HG03025 (cell line): ENCODE results near the gene VDR.

Experiments used
- ATAC-seq: cut with Tn5 transposase; IDR thresholded peaks from one replicate; pipeline ENCODE4 v1.9.1; 2021; ENCODE audit warnings: mild to moderate bottlenecking, moderate library complexity; ENCODE audit not compliant: unreplicated experiment, low FRiP score

The VDR gene

DNA sequence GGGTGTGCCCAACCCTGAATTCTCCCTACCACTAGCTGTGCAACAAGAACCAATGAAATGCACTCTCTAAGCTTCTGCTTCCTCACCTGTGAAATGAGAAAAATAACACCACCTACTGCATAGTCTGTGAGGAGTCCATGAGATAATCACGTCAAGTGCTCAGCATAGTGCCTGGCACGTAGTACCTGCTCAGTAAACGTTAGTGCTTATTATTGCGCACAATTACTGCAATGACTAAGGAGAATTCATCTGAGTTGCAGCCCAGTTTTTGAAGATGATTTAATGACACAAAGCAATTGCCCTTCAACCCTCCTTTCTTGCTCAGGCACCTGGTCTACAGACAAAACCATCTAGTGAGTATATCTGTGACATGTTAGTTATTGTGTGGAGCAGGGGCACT is 8.8 kb downstream of the VDR start:
- no peak for ATAC-seq

DNA sequence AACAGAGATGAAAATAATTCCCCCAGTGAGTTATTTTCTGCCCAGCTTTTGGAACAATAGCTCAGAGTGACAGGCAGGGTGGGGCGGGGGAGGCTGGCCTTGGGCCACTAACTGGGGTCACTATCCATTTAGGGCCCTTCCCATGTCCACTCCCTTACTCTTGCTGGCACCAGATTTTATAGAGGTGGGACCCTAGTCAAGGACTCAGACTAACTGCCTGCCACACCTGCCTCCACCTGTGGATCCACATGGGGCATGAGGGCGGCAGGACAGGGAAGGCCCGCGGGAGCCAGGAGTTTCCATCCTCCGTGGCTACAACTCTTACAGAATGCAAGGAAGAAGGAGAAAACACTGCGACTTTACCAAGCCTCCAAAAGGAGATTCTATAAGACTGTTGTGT is 10.1 kb downstream of the VDR start:
- no peak for ATAC-seq

DNA sequence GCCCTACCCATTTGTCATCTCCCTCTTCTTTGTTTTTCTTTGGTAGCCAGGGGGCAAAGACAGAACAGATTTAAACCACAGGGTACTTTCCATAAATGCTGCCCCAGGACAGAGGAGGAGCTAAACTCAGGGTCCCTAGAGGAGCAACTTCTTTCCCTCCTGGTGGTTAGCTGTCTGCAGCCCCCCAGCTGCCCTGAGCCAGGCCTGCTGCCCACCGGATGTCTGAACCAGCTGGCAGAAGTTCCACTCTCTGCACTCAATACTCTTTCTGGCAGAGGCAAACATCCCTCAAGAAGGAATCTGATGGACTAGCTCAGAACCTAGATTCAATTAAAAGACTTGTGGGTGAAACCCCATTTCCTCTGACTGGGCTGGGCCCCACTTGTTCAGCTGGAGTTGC is 10.7 kb downstream of the VDR start:
- ATAC-seq: no peak

DNA sequence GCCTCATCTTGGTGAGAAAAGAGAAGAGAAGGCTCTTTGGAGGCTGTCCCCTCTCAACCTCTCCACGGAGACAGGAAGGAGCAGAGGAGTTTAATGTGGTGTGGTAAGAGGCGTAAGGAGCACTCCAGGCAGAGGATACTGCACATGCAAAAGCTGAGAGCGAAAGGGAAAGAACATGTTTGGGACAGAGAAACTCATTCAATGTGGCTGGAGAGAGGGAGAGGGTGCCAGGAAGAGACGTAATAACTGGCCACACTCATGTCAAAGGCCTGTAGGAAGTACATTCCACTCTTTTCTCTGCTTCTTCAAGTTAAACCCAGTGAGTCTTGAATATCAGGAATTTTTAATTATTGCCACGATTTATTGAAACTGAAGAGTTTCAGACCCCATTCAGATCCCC is 12.0 kb downstream of the VDR start:
- no peak for ATAC-seq

DNA sequence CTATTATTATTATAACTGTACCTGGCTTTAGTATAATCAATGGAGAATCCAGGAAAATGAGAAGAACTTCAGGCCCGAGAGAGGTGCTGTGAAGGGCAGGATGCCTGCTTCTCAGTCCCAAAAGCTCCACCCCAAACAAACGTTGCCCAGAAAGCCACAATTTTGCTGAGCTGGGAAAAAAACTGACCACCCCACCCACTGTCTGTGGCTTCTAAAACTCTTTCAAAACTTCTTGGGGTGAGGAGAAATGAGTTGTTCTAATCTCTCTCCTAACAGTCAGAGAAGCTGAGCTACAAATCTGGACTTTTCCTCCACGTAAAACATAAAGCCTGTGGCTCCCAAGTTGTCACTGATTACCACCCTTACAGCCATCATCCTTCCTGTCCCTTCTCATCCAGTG is 13.4 kb downstream of the VDR start:
- ATAC-seq: no peak

DNA sequence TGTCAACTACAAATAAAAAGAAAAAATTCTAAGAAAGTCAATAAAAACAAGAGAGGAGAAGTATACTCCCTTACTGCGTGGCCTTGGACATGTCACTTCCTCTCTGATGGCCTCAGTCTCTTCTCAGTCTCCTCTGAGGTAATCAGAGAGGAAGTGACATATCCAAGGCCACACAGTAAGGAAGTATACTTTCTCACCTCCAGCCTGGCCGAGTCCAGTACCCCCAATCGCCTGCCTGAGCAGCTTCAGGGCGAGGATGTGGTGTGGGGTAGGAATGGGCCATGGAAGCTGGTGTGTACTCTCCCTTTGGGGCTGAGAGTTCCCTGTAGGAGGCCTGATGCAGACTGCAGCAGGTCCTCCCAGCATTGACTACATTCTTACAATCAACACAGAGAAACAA is 15.8 kb downstream of the VDR start:
- ATAC-seq: no peak

DNA sequence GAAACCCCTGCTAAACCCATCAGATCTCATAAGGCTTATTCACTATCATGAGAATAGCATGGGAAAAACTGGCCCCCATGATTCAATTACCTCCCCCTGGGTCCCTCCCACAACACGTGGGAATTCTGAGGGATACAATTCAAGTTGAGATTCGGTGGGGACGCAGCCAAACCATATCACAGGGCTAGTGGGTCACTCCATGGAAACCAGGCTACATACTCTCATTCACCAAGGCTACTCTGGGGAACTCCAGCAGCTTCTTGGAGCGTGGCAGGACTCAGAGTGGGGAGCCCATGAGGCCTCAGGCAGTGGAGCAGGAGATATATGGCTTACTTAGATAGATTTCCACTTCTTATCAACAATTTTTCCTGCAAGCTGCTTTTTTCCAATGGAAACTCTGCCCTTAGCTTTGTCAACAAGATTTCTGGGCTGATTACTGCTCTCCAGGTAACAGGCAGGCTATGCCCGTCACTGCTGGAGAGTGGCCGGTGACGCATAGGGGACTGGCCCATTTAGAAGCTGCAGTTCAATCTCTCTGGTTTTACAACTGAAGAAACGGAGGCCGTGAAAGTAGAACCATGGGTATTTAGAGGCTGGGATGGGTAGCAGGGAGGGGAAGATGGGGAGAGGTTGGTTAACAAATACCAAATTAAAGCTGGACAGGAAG is 16.5 kb downstream of the VDR start:
- ATAC-seq: no peak

DNA sequence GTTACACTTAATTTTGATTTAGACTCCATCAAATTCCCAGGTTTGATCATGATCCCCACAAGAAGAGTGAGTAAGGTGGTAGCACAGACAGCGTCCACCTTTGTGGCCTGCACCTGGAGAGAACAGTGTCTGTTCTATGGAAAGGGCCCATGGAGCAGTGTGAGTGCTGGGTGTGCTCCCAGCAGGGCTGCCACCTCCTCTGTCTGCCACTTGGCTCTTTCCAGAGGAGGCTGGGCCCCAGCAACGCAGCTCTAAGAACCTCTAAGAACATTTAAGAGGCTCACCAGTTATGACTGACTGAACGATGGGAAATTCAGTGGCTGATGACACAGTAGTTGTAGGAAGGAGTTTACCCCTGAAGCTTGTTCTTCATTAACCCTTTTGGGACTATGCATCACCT is 17.3 kb downstream of the VDR start:
- ATAC-seq: no peak

DNA sequence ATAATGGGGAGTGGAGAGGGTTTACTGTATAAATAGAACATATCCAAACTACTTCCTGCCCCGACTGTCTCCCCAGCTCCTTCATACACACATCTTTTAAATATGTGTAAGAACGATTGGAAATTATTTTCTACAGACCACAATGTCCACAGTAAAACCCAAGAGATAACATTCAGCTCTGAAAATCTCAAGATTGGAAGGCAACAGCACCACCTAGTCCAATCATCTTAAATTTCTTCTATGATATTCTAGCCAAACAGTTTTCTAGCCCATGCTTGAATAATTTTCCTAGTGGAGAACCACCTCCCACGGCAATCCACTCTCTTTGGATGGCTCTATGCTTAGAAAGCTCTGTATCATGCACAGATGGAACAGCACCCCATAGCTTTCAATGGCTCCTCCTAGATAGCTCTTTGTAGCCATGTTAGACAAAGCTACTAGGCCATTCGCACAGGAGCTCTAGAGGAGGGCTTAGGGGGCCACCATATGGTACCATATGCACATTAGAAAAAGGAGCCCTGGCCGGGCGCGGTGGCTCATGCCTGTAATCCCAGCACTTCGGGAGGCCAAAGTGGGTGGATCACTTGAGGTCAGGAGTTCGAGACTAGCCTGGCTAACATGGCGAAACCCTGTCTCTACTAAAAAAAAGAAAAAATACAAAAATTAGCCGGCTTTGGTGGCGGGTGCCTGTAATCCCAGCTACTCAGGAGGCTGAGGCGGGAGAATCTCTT is 18.1 kb downstream of the VDR start:
- no peak for ATAC-seq

DNA sequence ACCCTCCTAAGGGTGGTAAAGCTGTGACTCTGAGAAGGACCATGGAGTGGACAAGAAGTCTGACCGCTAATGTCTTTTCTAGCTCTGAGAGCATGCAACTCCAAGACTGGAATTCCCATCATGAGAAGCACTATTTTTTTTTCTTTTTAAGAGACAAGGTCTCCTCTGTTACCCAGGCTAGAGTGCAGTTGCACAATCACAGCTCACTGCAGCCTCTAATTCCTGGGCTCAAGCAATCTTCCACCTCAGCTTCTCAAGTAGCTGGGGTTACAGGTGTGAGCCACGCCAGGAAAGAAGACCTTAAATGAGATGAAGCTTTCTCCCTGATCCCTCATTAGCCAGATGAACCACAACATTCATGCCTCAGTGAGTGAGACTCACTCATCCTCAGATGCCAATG is 19.2 kb downstream of the VDR start:
- ATAC-seq: no peak

DNA sequence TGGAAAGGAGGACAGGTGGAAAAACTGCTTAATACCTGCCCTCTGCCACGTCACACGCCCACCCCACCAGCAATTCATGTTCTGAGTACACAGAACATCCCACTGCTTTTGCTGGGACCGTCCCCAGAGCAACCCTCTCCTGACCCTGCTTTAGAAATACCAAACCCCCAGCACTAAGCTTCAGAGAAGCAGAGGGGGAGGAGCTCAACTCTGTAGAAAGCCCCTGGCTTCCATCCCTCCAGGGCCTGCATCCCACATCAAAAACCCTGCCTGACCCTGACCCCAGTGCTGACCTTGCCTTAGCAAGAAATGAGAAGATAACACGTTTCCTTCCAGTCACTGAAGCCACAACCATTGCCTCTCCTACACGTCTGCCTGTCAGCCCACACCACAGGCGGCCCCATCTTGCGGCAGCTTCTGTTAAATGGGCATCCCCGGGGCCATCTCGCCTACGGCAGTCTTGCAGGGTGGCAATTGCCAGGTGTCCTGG is 19.7 kb downstream of the VDR start:
- ATAC-seq: no peak

DNA sequence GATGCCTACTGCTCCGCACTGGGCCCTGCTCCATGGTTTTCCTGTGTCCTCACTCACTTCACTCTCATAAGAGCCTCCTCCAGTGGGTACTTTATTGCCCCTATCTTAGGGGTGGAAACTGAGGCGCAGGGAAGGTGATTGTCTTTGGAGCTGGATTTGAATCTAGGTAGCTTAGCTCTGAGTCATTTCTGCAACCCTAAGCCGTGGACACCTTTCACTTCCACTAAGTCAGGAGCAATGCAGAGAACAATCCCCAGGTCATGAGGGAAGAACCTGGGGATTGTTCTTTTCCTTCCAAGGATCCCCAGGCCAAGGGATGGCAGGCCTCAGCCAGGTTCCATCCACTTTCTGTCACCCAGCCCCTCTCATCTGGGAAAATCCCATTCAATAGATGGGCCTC is 20.3 kb downstream of the VDR start:
- ATAC-seq: no peak

DNA sequence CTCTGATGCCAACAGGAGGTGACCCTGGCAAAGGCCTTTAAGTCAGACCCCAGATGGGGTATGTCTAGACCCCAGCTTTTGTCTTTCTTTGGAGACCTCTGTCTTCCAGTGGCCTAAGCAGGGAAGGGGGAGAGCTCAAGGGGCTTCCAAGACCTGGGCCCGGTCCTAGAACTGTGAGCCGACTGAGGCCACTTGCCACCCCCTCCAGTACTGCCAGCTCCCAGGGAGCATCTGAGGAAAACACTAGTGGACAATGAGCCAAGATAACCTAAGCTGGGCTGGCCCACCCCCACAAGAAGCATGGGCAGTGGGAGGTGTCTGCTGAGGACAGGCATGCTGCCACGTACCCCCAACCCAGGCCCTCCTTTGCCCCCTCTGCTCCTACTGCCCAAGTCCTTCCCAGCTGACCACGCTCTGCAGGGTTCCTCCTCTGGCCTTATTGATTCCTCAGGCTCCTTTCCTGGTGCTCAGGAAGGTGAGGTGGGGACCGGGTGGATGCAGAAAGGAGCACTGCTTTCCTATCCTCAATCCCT is 21.1 kb downstream of the VDR start:
- no peak for ATAC-seq

DNA sequence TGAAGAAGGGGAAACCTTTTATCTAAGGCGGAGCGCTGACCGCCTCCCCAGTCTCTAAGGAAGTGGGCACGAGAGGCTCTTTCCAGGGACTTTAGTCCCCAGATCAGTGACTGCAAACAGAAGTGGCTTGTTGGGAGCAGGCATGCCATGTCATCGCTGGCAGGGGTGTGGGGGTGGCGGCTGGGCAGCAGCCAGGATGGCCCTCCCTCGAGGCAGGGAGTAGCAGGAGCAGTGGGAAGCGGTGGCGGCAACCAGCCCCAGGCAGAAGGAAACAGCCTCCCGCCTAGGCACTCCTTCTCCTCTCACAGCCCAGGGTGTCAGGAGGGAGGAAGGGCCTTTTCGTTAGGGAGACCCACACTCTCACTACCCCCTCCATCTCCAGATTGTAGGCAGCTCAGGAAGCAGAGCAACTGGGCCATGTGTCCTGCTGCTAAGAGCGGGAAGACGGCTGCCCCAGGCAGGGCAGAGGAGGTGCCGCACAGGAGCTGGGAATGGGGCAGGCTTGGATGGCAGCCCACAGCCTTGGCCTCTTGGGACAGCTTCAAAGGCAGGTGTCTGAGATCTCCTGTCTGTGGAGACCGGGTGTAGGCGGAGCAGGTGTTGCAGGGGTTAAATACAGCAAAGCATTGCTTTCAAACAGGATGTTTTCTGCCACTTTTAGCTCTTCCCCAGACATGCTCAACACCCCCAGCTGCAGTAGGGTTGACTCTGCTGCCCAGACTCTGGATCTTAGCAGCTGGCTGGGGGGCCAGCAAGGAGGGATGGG is 21.8 kb downstream of the VDR start:
- ATAC-seq: peak; percentile 77

DNA sequence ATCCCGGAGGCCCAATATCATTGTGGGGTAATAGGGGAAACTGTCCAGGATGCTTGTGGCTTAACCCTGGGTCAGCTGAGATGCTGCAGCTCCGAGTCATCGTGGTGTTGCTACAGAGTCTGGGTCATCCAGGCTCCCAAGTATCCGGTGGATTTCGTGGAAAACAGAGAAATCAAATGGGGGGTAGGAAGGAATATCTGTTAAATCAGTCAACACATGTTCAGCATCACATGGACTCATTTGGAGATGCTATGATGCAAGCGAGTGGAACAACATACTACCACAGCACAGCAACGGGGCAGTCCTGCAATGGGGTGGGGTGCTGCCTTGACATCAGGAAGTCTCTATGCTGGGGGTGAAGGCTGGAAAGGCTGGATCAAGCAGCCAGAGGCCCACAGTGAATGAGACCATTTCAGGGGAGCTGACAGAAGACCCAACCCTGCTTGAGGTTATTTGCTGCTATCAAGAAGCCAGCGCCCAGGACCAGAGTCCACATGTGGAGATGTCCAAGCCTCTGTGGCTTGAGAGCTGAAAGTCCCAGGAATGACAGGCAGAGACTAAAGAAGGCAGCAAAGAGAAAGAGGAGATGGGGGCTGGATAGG is 22.9 kb downstream of the VDR start:
- no peak for ATAC-seq

DNA sequence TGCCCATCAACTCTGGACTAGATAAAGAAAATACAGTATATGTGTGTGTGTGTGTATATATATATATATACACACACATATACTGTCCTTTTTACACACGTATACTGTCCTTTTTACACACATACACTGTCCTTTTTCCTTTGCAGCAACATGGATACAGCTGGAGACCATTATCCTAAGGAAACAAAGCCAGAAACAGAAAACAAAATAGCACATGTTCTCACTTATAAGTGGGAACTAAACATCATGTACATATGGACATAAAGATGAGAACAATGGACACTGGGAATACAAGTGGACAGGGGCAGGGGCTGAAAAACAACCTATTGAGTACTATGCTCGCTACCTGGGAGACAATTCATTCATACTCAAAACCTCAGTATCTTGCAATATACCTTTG is 23.7 kb downstream of the VDR start:
- ATAC-seq: no peak

DNA sequence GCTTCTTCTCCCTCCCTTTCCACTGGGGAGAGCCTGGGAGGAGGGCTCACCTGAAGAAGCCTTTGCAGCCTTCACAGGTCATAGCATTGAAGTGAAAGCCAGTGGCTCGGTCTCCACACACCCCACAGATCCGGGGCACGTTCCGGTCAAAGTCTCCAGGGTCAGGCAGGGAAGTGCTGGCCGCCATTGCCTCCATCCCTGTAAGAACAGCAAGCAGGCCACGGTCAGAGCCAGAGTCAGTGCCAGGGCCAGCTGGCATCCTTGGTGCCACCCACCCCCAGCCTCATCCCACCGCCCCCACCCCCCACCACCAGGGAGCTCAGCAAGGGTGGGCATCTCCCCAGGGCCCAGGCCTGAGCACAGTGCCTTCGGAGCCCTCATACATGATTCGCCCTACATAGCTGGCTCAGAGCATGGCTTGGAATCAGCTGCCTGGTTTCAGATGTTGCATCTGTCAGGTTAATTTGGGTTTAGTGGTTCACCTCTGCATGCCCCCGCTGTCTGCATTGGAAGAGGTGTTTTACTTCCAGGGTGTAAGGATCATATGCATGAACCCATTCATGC is 25.8 kb downstream of the VDR start:
- no peak for ATAC-seq

DNA sequence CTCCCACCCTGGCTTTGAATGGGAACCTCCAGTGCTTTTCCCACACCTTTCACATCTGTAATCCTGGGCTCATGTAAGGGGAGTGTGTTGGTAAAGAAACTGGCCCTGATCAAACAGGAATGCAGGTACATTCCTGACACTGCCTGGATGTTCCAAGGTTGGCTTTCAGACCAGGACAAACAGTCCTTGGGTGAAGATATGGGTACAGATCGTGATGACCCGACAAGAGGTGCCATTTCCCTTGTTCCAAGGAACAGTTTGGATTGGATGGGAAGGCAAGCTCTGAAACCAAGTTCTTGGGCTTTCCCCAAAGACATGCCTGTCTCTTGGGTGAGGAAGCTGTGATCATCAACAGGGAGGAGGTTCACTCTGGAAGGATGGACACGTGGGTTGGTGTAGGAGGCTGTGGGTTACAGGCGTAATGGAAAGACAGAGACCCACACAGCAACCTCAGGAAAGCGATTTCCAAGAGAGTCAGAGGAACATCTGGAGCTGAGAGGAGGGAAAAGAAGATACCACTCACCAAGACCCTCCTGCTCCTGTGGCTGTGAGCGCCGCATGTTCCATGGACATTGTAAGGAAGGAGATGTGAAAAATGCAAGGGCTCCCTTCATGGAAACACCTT is 26.4 kb downstream of the VDR start:
- ATAC-seq: no peak

DNA sequence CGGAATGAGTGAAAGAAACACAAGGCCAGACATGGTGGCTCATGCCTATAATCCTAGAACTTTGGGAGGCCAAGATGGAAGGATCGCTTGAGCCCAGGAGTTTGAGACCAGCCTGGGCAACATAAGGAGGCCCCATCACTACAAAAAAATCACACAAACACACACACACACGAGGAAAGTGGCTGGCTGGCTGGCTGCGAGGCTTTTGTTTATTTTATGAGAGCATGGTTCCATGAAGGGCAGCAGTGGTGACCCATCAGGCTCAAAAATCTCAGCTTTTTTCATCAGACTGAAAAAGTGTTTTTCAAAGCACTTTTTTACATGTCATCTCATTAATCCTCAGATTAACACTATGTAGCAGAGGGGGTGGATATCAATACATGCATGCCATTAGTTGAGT is 27.7 kb downstream of the VDR start:
- no peak for ATAC-seq

DNA sequence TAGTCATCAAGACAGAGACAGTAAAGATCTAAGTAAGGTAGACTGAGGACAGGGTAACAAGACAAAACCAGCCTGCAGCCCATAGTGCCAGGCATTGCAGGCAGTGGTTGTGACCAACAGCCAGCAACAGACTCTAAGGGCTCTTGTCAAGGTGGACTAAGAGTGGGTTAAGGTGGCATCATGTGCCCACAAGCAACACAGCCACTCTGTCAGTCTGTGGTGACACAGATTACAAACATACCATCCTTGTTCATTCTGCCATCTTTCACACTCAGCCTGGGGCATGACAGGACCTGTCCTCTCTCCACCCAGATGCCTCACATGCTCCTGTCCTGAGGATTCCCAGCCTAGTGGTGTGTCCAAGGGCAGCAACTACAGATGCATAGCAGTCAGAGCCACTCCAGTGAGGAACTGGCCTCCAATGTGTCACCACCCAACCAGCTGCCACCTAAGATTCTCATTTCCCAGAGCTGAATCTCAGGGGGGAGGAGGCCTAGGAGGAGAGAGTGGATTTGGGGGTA is 28.3 kb downstream of the VDR start:
- no peak for ATAC-seq
